K562 (cell line): ENCODE results near the gene TECPR1. TPM values are rescaled to one million over a fixed set of nuclear protein-coding genes. Genes with fewer than 3 reads are reported as not detected.

Source experiments
- CREB1 ChIP-seq, 2 experiments: sonication (generic) in 1 of 2; formaldehyde crosslinking in 1 of 2; IDR thresholded peaks; 2 replicates each; pipeline versions ENCODE4 v1.6.1 to v1.8.0; 2012 to 2022; ENCODE audit warnings: inconsistent platforms in 1 of 2, mild to moderate bottlenecking in 1 of 2, missing genetic modification reagents in 1 of 2, moderate library complexity in 1 of 2
- CTBP1 ChIP-seq: fragments of 450-650 bp; IDR thresholded peaks from 2 replicates; pipeline ENCODE4 v1.6.1; 2016; ENCODE audit warnings: borderline replicate concordance
- DEAF1 ChIP-seq: fragments of 450-650 bp; formaldehyde crosslinking; IDR thresholded peaks from 2 replicates; pipeline ENCODE4 v1.4.0; 2020; ENCODE audit warnings: mild to moderate bottlenecking, moderate library complexity
- GABPB2 ChIP-seq: fragments of 250-450 bp; sonication (Bioruptor Pico); conservative IDR thresholded peaks from 2 replicates; pipeline ENCODE4 v1.5.1; 2021; ENCODE audit warnings: mild to moderate bottlenecking
- HBP1 ChIP-seq: fragments of 450-650 bp; formaldehyde crosslinking; IDR thresholded peaks from 2 replicates; pipeline ENCODE4 v1.4.0; 2022; ENCODE audit warnings: missing genetic modification characterization
- HDGF ChIP-seq: fragments of 450-650 bp; IDR thresholded peaks from 2 replicates; pipeline ENCODE4 v1.6.1; 2016
- ILF3 ChIP-seq: fragments of 450-650 bp; IDR thresholded peaks from 2 replicates; pipeline ENCODE4 v1.6.1; 2018; ENCODE audit warnings: antibody characterized with exemption, mild to moderate bottlenecking, moderate library complexity, borderline replicate concordance
- KDM2B ChIP-seq: fragments of 250-450 bp; sonication (Bioruptor Pico); IDR thresholded peaks from 2 replicates; pipeline ENCODE4 v1.8.0; 2021; ENCODE audit warnings: mild to moderate bottlenecking, moderate library complexity
- PYGO2 ChIP-seq: fragments of 450-650 bp; IDR thresholded peaks from 2 replicates; pipeline ENCODE4 v1.6.1; 2016; ENCODE audit warnings: mild to moderate bottlenecking, missing genetic modification characterization, moderate library complexity, missing compliant biosample characterization
- RNF2 ChIP-seq: sonication (generic); IDR thresholded peaks from 2 replicates; pipeline ENCODE4 v1.6.1; 2016
- SMARCC2 ChIP-seq: fragments of 450-650 bp; IDR thresholded peaks from 2 replicates; pipeline ENCODE4 v1.6.1; 2017; ENCODE audit warnings: antibody characterized with exemption, moderate library complexity, mild to moderate bottlenecking, low read depth
- TAL1 ChIP-seq: fragments of 450-650 bp; IDR thresholded peaks from 2 replicates; pipeline ENCODE4 v1.6.1; 2016; ENCODE audit warnings: mild to moderate bottlenecking
- ZBTB49 ChIP-seq: sonication (generic); formaldehyde crosslinking; IDR thresholded peaks from 2 replicates; pipeline ENCODE4 v1.8.0; 2022; ENCODE audit warnings: missing genetic modification reagents, mild to moderate bottlenecking, borderline replicate concordance
- ZKSCAN8 ChIP-seq: fragments of 200-800 bp; sonication (Bioruptor generic); IDR thresholded peaks from 2 replicates; pipeline ENCODE4 v1.6.1; 2016; ENCODE audit warnings: missing genetic modification characterization, missing compliant biosample characterization
- ZMIZ1 ChIP-seq, 2 experiments: fragments of 150-350 bp in 1 of 2; IDR thresholded peaks; 2 replicates each; pipeline ENCODE4 v1.6.1; 2012 to 2016; ENCODE audit warnings: low read depth in 2 of 2, low read length in 2 of 2, mild to moderate bottlenecking in 1 of 2, moderate library complexity in 1 of 2
- ZNF224 ChIP-seq: sonication (generic); formaldehyde crosslinking; IDR thresholded peaks from 2 replicates; pipeline ENCODE4 v1.8.0; 2022; ENCODE audit warnings: mild to moderate bottlenecking, missing genetic modification reagents
- ZNF311 ChIP-seq: fragments of 250-450 bp; sonication (Bioruptor Pico); IDR thresholded peaks from 2 replicates; pipeline ENCODE4 v1.4.0; 2020; ENCODE audit warnings: mild to moderate bottlenecking, moderate library complexity
- ZNF507 ChIP-seq: conservative IDR thresholded peaks from 2 replicates; pipeline ENCODE4 v1.6.1; 2017; ENCODE audit warnings: missing genetic modification characterization, missing compliant biosample characterization
- polyA plus RNA-seq, 8 experiments: library from polyadenylated mRNA; depleted of rRNA in 4 of 8; stranded (reverse) in 5 of 8; unstranded in 3 of 8; fragments of >200 nt; fragmentation: Nextera tagmentation in 2 of 8; fragmentation: Illumina TruSeq in 1 of 8; extraction: Ambion mirVana in 2 of 8; extraction: Trizol in 1 of 8; gene quantifications; 2 replicates each; pipeline versions ENCODE4 v1.2.1 to v1.2.3, GENCODE V29; 2011 to 2014; ENCODE audit warnings: inconsistent platforms in 1 of 8, missing spikeins in 1 of 8
- total RNA-seq, 7 experiments: library from RNA; depleted of rRNA in 6 of 7; stranded (reverse); fragments of >200 nt in 6 of 7; fragmentation: Illumina TruSeq in 2 of 7; extraction: Trizol in 2 of 7; gene quantifications; 2 replicates each; pipeline versions ENCODE4 v1.2.1 to v1.2.3, GENCODE V29; 2011 to 2021; ENCODE audit warnings: low replicate concordance in 1 of 7

The TECPR1 gene
- total and polyA plus RNA-seq, 9 of the 15 experiments (the other 6 are each of a cell fraction or from before 2014, with no cell fraction given) = 0.17 to 15.0 (median 2.2) TPM

GRCh38 chr7:98217623-98218582 lies 34.1 kb downstream of the TECPR1 start (continued):
- TF ChIP-seq CTBP1 (peak; percentile 83), ILF3 (no peak), SMARCC2 (peak; percentile 87; the same call in 1 of the 2 replicates), DEAF1 (CRISPR knock-in tag) (no peak), ZNF224 (CRISPR knock-in tag) (no peak), HDGF (no peak), RNF2 (0 out of 2 replicates have a peak, but pooled peaks have one; percentile 44), GABPB2 (CRISPR knock-in tag) (no peak), CREB1 (IDR thresholded peaks at IDR 0.05) (no peak; the same call in 1 of the 2 replicates), CREB1 (CRISPR knock-in tag; IDR thresholded peaks at IDR 0.05) (0 out of 2 replicates have a peak, but pooled peaks have one; percentile 37), HBP1 (CRISPR knock-in tag) (no peak), ZNF507 (tag) (no peak), ZNF311 (CRISPR knock-in tag) (no peak), ZBTB49 (CRISPR knock-in tag) (no peak), ZMIZ1 (IDR thresholded peaks at IDR 0.05; ENCODE audit: low read depth in 2 of 2, low read length in 2 of 2) (no peak), PYGO2 (tag) (no peak), ZKSCAN8 (CRISPR knock-in tag) (no peak), TAL1 (peak; percentile 90), KDM2B (CRISPR knock-in tag) (no peak)
